PC-9 (cell line): ENCODE results near the gene EIF4ENIF1. TPM values are rescaled to one million over a fixed set of nuclear protein-coding genes. Genes with fewer than 3 reads are reported as not detected.

Source experiments
- BruUV-seq: library from RNA; stranded (reverse); fragments of 400-500 nt; replicated peaks from 2 replicates; lab custom pipeline; 2021; lab: Mats Ljungman, UMichigan
- CTCF ChIA-PET: fragments of 300-600 bp; sonication (Branson Sonifier 250); formaldehyde crosslinking; loops from one replicate; lab custom pipeline; 2022; ENCODE audit warnings: antibody characterized with exemption; lab: Charles Lee
- POLR2A ChIA-PET: fragments of 300-600 bp; sonication (Branson Sonifier 250); formaldehyde crosslinking; loops from one replicate; lab custom pipeline; 2022; ENCODE audit warnings: antibody characterized with exemption; ENCODE audit not compliant: unreplicated experiment; lab: Charles Lee
- DNase-seq, 2 experiments: peaks; one replicate each; pipeline versions ENCODE4 v3.0.0 to v3.0.0-alpha.2; 2015 to 2022; ENCODE audit warnings: mixed read lengths in 1 of 2
- H2AFZ ChIP-seq: fragments of 200-600 bp; sonication (generic); 2 replicates; pipeline ENCODE4 v1.8.1; 2017; ENCODE audit warnings: antibody characterized with exemption
- H3F3A ChIP-seq: fragments of 200-600 bp; sonication (generic); 2 replicates; pipeline ENCODE4 v1.8.1; 2017; ENCODE audit warnings: antibody characterized with exemption, mild to moderate bottlenecking, low read depth; ENCODE audit not compliant: insufficient read depth
- H3K27ac ChIP-seq: fragments of 200-600 bp; sonication (generic); 2 replicates; pipeline ENCODE4 v1.6.1; 2016; ENCODE audit warnings: mixed run types
- H3K27me3 ChIP-seq: fragments of 200-600 bp; sonication (generic); 2 replicates; pipeline ENCODE4 v1.6.1; 2016; ENCODE audit warnings: low read depth, mixed run types; ENCODE audit not compliant: insufficient read depth
- H3K36me3 ChIP-seq: fragments of 200-600 bp; sonication (generic); 2 replicates; pipeline ENCODE4 v1.6.1; 2016; ENCODE audit warnings: low read depth, mixed run types
- H3K4me1 ChIP-seq: fragments of 200-600 bp; sonication (generic); replicated peaks from 2 replicates; pipeline ENCODE4 v1.6.1; 2016; ENCODE audit warnings: mixed run types; ENCODE audit not compliant: insufficient read depth
- H3K4me2 ChIP-seq: fragments of 200-600 bp; sonication (generic); 2 replicates; pipeline ENCODE4 v1.6.1; 2017; ENCODE audit warnings: mixed run types
- H3K4me3 ChIP-seq: fragments of 200-600 bp; sonication (generic); 2 replicates; pipeline ENCODE4 v1.6.1; 2016; ENCODE audit warnings: mixed run types
- H3K79me2 ChIP-seq: fragments of 200-600 bp; sonication (generic); 2 replicates; pipeline ENCODE4 v1.6.1; 2017; ENCODE audit warnings: low read depth, mixed run types
- H3K9me2 ChIP-seq: fragments of 200-600 bp; sonication (generic); 2 replicates; pipeline ENCODE4 v1.8.1; 2017; ENCODE audit warnings: mild to moderate bottlenecking; ENCODE audit not compliant: insufficient read depth
- H3K9me3 ChIP-seq: fragments of 200-600 bp; sonication (generic); 2 replicates; pipeline ENCODE4 v1.8.1; 2016; ENCODE audit warnings: low read depth; ENCODE audit not compliant: insufficient read depth
- H4K20me1 ChIP-seq: fragments of 200-600 bp; sonication (generic); 2 replicates; pipeline ENCODE4 v1.8.1; 2017; ENCODE audit not compliant: insufficient read depth
- EZH2 ChIP-seq: fragments of 200-600 bp; sonication (generic); IDR thresholded peaks from 2 replicates; pipeline ENCODE4 v1.8.0; 2017; ENCODE audit warnings: antibody characterized with exemption, low read depth
- intact Hi-C: fragments of 100-400 bp; cut with micrococcal nuclease; formaldehyde crosslinking; loops from one replicate; pipeline ENCODE4 v1.10.0; 2022; ENCODE audit not compliant: unreplicated experiment
- total RNA-seq: library from RNA; stranded (reverse); gene quantifications from 2 replicates; pipeline ENCODE4 v1.2.3, GENCODE V29; 2021
- TF ChIP-seq, protein P1 (sequence below): fragments of 200-600 bp; sonication (generic); conservative IDR thresholded peaks from 2 replicates; pipeline ENCODE4 v1.6.1; 2017; ENCODE audit warnings: mixed run types, antibody characterized with exemption, mild to moderate bottlenecking, moderate library complexity

The EIF4ENIF1 gene
- total RNA-seq, 1 experiment from 2014 or later: 21.8 TPM

DNA sequence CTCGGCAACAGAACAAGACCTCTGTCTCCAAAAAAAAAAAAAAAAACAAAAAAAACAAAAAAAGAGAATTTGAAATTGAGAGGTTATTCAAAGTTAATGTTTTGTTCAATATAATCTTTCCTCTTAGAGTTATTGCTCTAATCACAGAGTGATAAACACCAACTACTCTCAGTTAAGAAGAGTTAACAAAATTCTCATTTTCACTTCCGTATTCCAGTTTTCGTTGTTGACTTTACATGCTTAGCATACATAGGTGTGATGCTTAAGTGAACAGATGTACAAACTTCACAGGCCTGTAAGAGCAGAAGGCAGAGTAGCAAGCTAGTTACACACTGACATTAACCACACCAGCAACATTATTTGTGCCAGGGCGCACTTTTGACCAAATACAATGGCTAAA is 12.3 kb downstream of the EIF4ENIF1 start:
- Histone ChIP-seq H3K9me2 (no peaks in the 10 kb centered on the region), H4K20me1 (peaks cover 35% of the 10 kb centered on the region), H3K36me3 (peaks cover 6% of the 10 kb centered on the region), H3K27me3 (no peaks in the 10 kb centered on the region), H3K4me2 (no peak overlapping the region), H3K4me3 (no peak overlapping the region), H2AFZ (no peak overlapping the region), H3F3A (no peaks in the 10 kb centered on the region), H3K9me3 (no peaks in the 10 kb centered on the region), H3K79me2 (0 out of 2 replicates have a peak, but pooled peaks cover 6% of the 10 kb centered on the region), H3K27ac (no peak overlapping the region), H3K4me1 (no peaks in the 10 kb centered on the region)
- intact Hi-C loops: no loop called here
- CTCF ChIA-PET: no interaction called here
- no TSS peak for BruUV-seq
- TF ChIP-seq, protein P1, sequence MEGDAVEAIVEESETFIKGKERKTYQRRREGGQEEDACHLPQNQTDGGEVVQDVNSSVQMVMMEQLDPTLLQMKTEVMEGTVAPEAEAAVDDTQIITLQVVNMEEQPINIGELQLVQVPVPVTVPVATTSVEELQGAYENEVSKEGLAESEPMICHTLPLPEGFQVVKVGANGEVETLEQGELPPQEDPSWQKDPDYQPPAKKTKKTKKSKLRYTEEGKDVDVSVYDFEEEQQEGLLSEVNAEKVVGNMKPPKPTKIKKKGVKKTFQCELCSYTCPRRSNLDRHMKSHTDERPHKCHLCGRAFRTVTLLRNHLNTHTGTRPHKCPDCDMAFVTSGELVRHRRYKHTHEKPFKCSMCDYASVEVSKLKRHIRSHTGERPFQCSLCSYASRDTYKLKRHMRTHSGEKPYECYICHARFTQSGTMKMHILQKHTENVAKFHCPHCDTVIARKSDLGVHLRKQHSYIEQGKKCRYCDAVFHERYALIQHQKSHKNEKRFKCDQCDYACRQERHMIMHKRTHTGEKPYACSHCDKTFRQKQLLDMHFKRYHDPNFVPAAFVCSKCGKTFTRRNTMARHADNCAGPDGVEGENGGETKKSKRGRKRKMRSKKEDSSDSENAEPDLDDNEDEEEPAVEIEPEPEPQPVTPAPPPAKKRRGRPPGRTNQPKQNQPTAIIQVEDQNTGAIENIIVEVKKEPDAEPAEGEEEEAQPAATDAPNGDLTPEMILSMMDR: no peak
- no peak for DNase-seq
- POLR2A ChIA-PET: no interaction called here

DNA sequence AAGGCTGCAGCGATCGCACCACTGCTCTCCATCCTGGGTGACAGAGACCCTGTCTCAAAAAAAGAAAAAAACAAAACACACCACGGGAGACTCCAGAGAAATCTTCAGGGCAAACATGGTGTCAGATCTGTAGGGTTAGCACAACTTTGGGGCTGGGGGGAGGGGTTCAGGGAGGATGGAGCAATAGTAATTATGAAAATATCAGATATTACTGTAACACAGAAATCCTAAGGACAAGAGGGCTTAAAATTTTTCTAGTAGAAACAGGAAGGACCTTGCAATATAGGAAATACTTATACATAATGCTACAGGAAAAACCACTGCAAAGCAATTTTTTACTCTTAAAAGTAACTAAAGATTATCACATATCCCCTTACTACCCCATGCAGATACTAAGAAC is 13.8 kb downstream of the EIF4ENIF1 start:
- POLR2A ChIA-PET: no interaction called here
- intact Hi-C loops: no loop called here

DNA sequence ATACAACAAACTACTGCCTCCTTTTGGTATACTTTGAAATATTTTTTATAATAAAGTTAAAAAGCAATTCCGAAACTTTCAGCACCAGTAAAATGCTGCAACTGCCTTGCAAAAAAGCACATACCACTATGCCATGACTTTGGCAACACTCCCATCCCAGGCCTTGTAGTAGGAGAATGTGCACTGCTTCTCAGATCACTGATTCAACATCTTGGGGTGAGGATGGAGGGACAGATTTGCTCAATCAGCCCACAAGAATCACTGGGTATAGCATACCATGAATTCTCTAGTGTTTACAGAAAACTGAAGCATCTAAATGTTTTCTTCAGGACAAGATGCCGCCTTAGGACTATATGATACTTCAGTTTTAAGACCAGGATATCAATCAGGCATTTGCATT is 14.9 kb downstream of the EIF4ENIF1 start:
- TF ChIP-seq EZH2: no peak
- TF ChIP-seq, protein P1: no peak
- H3K4me2 ChIP-seq: no peak overlapping the region
- H3K9me3 ChIP-seq: no peaks in the 10 kb centered on the region
- no peak overlapping the region for H2AFZ ChIP-seq
- CTCF ChIA-PET: no interaction called here
- no peaks in the 10 kb centered on the region for H3K27me3 ChIP-seq
- DNase-seq: no peak
- H3K36me3 ChIP-seq: peaks cover 7% of the 10 kb centered on the region; the same call in 1 of the 2 replicates
- no peaks in the 10 kb centered on the region for H3K4me1 ChIP-seq
- H3K27ac ChIP-seq: no peak overlapping the region
- intact Hi-C loops: no loop called here
- no peak overlapping the region for H3K4me3 ChIP-seq
- peaks cover 37% of the 10 kb centered on the region for H4K20me1 ChIP-seq
- H3K9me2 ChIP-seq: no peaks in the 10 kb centered on the region
- peaks cover 5% of the 10 kb centered on the region; the same call in 1 of the 2 replicates for H3K79me2 ChIP-seq
- BruUV-seq: no TSS peak
- POLR2A ChIA-PET: no interaction called here
- H3F3A ChIP-seq: no peaks in the 10 kb centered on the region

More for the DNA sequence above, 13.8 kb downstream of the EIF4ENIF1 start:
- Histone ChIP-seq H3K27ac (no peak overlapping the region), H3K9me2 (no peaks in the 10 kb centered on the region), H2AFZ (no peak overlapping the region), H4K20me1 (peaks cover 37% of the 10 kb centered on the region), H3K27me3 (no peaks in the 10 kb centered on the region), H3K79me2 (peaks cover 10% of the 10 kb centered on the region; the same call in 1 of the 2 replicates), H3K4me1 (no peaks in the 10 kb centered on the region), H3F3A (no peaks in the 10 kb centered on the region), H3K4me2 (no peak overlapping the region), H3K36me3 (peaks cover 13% of the 10 kb centered on the region; the same call in 1 of the 2 replicates), H3K4me3 (no peak overlapping the region), H3K9me3 (no peaks in the 10 kb centered on the region)
- TF ChIP-seq, protein P1: no peak
- no peak for TF ChIP-seq EZH2
- BruUV-seq: no TSS peak
- CTCF ChIA-PET: no interaction called here
- DNase-seq: no peak
